HG03280 (cell line): ENCODE data around the gene RTEL1.
"Not testable (repeated sequence)": the region's sequence is repeated elsewhere in the genome, so short reads cannot be mapped to it uniquely, and the experiment has no call there.

Source experiments
- ATAC-seq: cut with Tn5 transposase; IDR thresholded peaks from one replicate; pipeline ENCODE4 v1.9.1; 2021; ENCODE audit warnings: mild to moderate bottlenecking, moderate library complexity; ENCODE audit not compliant: unreplicated experiment

RTEL1 gene

GRCh38 chr20:63667858-63668257, 9.7 kb downstream of the RTEL1 start:
- no peak for ATAC-seq

DNA sequence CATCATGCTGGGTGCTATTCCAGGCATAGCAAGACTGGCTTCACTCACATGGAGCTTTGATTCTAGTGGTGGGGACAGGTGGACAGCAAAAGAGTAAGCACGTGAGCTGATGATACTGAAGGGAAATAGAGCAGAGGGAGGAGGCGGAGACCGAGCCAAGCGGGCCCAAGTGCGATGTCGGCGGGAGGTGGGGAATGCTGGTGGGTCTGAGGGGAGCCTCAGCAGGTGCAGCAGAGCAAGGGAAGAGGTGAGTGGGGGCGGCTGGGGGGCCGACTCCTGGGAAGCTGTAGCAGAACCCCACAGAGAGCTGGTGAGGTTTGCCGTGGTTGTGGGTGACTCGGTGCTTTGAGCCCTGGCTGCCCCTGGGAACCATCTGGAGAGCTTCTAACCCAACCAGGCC, 10.2 kb downstream of the RTEL1 start:
- ATAC-seq, result no peak

- ATAC-seq, result not testable (repeated sequence)
These were observed 13.6 kb downstream of the RTEL1 start for GRCh38 chr20:63671695-63672094.

DNA sequence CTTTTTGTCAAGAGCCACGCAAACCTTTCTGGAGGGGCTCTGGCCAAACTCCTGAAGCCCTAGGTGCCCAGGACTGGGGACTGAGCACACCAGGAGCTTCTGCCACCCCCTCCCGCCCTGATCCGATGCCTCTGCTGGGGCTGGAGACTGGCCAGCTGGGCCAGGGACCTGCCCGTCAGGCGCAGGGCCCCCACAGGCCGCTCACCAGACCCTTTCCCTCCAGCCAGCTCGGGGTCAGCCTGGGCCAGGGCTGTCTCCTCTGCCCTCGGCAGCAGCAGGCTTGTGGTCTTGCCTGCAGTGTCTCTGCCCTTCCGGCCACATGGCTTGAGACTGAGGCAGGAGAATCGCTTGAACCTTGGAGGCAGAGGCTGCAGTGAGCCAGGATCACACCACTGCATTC, 14.6 kb downstream of the RTEL1 start:
- ATAC-seq, result no peak

GRCh38 chr20:63673951-63674350, 15.8 kb downstream of the RTEL1 start:
- ATAC-seq, result no peak

DNA sequence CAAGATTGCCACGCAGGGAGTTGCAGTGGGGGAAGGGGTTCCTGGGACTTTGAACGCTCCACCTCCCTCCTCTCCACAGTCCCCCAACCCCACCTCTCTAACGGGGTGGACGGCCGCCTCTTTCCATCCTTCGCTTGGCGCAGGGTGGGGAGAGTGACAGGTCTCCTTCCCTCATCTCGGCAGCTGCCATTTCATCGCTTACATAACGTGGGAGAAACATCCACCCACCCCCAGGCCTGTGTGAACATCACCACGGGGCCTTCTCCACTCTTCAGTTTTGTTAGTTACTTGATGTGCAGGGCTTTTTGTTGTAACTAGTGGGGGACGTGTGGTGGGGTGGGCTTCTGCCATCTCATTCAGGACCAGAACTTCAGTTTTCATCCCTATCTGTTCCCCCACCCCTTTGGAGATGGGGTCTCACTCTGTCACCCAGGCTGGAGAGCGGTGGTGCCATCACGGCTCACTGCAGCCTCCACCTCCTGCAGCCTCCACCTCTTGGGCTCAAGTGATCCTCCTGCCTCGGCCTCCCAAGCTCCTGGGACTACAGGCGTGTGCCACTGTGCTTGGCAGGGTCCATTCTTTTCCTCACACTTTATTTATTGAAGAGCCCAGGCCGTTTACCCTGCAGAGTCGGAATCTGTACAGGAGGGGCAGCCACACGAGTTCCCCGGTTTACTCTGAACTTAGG, 17.7 kb downstream of the RTEL1 start:
- ATAC-seq, result no peak

DNA sequence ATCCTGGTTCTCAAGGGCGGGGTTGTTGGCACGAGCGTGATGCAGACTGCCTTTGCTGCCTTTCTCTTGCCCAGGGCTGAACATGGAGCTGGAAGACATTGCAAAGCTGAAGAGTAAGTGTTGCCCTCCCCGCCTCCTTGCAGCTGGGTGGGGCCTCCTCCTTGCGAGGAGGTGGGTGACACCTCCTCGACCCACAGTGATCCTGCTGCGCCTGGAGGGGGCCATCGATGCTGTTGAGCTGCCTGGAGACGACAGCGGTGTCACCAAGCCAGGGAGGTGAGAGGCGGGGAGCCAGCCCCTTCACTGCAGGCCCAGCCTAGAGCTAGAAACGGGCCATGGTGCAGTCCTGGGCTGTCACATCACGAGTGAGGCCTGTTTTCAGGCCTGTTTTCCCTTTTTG, 20.0 kb downstream of the RTEL1 start:
- ATAC-seq, result no peak

DNA sequence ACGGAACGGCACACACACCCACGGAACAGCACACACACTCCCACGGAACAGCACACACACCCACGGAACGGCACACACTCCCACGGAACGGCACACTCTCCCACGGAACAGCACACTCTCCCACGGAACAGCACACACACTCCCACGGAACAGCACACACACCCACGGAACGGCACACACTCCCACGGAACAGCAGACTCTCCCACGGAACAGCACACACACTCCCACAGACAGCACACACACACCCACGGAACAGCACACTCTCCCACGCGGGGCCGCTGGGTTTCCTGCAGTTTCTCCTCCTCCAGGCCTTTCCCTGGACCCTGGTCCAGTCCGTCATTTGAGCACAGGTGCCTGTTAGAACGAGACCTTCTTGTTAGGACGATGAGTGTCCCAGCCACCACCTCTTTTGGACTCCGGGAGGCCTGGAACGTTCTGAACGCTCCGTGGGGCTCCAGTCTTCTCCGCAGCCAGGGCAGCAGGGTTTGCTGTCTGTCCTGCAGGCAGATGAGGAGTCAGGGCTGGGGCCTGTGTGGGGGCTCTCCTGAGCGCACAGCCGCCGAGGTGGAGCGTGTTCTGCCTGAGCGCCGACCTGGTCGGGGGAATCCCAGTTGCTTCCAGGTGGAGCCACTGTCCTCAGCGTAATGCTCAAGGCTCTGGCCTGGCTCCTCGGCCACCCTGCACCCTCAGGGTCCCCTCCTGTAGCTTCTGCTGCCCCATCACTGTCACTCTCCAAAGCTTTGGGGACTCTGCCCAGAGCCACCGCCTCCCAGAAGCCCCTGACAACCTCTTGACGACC, 20.8 kb downstream of the RTEL1 start:
- no peak for ATAC-seq

- no peak for ATAC-seq
These were observed 21.7 kb downstream of the RTEL1 start for GRCh38 chr20:63679799-63680305.

- ATAC-seq, result no peak
These were observed 22.3 kb downstream of the RTEL1 start for GRCh38 chr20:63680427-63680826.

DNA sequence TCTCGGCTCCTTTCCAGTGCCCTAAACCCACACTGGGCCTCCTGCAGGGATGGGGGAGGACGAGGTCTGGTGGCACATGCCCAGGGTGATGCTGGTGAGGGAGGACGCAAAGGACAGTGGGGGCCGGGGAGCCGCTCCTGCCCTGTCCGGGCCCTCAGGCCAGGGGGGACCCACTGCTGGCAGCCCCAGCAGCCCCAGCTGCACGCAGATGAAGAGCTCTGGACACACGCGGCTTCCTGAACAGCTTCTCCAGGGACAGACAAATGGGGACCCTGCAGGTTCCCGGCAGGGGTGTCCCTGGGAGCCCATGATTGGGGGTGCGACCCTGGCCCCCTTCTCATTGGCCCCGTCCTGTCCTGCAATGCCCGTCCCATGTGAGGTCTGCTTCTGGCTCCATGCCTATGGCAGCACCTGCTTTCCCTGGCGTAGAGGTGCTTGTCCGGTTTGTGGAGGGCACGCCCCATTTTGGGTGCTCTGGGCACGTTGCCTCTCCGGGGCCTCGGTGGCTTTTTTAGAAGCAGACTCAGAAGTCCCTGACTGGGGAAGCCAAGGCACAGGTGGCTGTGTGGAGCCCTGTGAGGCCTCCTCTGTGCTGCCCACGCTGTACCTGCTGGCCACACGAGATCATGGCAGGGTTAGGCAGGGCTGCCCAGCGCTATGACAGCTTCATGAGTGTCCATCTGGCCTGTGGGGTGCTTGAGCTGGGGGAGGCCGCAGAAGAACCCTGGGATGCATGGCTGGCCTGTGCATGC, 22.9 kb downstream of the RTEL1 start:
- no peak for ATAC-seq

DNA sequence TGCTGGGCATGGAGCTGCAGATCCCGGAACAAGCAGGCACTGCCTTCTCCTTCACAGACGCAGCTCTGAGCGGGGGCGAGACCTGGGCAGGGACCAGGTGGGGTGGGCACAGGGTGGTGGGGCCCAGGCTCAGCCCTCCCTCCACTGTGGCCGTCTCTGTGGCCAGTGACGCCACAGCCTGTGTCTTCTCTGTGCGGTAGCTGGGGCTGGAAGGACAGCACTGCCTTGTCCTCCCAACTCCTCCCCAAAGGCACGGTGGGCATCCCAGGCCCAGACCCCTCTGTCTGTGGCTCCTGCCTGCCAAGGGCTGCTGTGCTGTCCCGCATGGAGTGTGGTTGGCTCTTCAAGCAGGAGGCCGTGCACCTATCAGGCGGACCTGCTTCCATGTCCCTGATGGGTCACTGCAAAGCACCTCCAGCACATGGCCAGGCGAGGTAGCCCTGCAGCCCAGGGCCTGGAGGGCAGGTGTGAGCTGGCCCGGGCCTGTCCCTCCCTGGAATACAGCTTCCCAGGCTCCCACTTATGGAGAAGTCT, 23.6 kb downstream of the RTEL1 start:
- no peak for ATAC-seq

GRCh38 chr20:63682384-63683139, 24.4 kb downstream of the RTEL1 start:
- ATAC-seq, result no peak

DNA sequence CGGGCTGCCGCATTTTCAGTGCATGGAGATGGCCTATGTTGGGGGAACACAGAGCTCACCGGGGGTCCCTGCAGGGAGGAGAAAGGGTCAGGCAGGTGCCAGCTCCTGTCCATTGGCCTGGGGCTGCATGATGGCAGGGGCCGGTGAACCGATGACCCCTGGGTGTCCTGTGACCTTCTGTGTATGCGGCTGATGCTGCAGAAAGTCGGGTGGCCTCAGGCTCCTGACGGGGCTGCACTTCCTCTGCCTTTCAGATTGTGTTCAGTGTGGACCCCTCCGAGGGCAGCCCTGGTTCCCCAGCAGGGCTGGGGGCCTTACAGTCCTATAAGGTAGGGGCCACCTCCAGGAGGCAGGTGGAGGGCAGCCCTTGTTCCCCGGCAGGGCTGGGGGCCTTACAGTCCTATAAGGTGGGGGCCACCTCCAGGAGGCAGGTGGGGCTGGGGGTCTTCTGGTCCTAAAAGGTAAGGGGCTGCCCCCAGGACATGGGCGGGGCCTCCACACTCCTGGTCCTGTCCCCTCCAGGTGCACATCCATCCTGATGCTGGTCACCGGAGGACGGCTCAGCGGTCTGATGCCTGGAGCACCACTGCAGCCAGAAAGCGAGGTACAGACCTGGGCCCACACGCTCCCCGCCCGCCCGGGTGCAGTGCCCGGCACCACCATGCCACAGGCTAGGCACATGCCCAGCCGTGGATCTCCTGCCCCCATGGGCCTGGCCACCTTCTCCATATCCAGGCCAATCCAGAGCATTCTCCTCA, 27.3 kb downstream of the RTEL1 start:
- no peak for ATAC-seq

DNA sequence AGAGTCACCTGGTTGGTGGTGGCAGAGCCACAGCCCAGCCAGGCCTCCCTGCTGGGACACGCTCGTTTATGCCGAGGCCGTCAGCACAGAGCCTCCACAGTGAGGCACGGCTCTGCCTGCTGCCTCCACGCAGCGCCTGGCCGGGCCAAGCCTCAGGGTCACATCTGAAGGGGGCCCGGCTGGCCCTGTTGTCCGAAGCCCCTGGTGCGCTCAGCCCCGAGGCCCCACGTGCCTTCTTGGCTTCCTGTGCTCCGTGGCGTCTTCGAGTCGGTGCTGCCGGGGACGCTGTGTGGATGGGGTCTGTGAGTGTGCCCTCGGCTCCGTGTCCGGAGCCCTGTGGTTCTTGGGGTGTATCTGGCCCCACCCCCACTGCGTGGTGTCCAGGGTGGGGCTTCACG, 28.0 kb downstream of the RTEL1 start:
- ATAC-seq, result no peak

DNA sequence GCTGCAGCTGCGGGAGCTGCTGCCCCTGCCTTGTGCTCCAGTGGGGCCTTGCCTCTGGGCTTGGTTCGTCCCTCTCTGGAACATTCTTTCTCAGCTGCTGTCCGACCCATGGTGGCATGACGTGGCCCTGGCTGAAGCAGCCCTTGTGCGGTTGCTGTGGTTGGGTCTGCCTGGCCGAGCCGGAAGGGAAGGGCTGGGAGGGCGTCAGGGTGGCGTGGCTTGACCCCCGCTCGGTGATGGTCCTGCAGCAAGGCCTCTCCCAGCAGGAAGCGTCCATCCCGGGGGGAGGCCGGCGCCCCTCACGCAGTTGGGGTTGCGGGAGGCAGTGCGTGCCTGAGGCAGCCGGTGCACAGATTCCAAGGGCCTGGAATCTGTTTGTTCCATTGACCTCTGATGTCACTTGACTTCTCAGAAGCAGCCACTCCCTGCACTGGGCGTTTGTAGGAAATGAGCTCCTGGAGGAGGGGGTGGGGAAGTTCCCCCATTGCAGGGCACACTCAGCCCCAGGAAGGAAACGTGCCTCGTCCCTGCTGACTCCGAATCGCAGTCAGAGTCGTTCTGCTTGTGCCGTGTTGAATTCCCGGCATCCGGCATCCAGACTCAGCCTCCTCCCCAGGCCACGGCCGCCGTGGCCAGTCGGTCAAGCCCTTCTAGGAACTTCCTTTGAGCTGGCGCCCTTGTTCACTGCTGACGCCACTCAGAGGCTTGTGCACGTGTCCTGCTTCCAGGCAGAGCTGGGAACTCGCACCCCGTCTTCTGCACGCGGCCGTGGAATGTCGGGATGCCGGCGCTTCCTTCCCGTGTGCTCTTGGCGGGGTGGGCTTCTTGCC, 28.6 kb downstream of the RTEL1 start:
- no peak for ATAC-seq

DNA sequence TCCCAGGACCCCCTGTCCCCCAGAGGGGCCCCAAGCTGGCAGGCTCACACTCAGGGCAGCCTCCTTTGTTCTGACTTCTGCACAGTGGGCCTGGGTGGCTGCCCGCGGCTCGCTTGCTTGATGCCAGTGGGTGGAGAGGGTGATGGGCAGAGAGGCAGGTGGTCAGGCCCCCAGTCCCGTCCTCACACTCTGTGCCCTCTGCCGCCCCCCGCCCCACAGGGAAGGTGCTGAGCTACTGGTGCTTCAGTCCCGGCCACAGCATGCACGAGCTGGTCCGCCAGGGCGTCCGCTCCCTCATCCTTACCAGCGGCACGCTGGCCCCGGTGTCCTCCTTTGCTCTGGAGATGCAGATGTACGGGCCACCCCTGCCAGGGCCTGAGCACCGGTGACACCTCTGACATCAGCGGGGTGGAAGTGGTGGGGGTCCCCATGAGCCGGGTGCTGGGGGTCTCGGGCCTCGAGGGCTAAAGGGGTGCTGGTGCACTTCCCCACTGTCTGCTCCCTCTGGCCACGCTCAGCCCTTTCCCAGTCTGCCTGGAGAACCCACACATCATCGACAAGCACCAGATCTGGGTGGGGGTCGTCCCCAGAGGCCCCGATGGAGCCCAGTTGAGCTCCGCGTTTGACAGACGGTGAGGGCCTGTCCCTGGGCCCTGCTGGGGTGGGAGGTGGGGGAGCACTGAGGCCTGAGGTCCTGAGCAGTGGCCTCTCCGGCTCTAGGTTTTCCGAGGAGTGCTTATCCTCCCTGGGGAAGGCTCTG, 29.5 kb downstream of the RTEL1 start:
- no peak for ATAC-seq
